IPS-18c (cell line): ENCODE data around the gene MEGF11.

Experiments
- H3K4me3 ChIP-seq: 2 replicates; pipeline ENCODE4 v1.7.0; 2013; ENCODE audit warnings: low read depth, mild to moderate bottlenecking, low read length, moderate library complexity; ENCODE audit not compliant: insufficient read depth
- H3K9me3 ChIP-seq: one replicate; pipeline ENCODE4 v1.6.1; 2013; ENCODE audit warnings: mild to moderate bottlenecking, low read length, moderate library complexity; ENCODE audit not compliant: control insufficient read depth, insufficient read depth

The MEGF11 gene

DNA sequence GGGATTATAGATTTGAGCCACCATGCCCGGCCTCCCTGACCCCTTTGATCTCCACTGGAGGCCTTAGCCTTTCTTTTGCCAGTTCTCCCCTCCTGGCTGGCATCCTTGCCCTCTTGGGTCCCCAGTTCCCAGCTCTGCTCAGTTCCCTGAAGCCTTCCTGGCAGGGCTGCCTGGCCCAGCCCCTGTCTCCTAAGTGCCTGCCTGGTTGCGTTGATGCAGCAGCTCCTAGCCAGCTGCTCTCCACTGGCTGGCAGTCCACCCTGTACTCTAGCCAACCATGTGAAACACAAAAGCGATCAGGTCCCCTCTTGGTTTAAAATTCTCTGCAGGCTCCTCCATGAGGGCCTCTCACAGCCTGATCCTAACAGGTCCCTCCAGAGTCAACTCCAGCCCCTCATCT is 199.6 kb downstream of the MEGF11 start:
- H3K4me3 ChIP-seq, result no peak overlapping the region
- no peaks in the 10 kb centered on the region for H3K9me3 ChIP-seq

DNA sequence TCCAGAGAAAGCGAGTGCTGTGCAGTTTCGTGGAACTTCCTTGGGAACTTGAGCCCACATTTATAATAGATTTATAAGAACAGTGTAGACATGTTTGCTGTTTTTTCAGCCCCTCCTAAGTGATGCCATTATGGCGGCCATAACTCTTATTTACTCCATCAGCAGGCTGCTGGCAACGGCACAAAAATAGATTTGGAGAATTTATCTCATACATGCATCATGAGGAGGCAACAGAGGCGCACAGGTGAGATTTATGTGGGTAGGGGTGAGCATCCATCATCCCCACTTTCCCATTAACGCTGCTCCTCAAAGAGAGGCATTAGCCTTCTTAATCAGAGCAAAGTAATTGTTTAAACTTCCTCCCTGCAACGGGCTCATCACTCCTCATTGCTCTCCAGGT is 201.7 kb downstream of the MEGF11 start:
- H3K9me3 ChIP-seq, result no peaks in the 10 kb centered on the region
- no peak overlapping the region for H3K4me3 ChIP-seq

DNA sequence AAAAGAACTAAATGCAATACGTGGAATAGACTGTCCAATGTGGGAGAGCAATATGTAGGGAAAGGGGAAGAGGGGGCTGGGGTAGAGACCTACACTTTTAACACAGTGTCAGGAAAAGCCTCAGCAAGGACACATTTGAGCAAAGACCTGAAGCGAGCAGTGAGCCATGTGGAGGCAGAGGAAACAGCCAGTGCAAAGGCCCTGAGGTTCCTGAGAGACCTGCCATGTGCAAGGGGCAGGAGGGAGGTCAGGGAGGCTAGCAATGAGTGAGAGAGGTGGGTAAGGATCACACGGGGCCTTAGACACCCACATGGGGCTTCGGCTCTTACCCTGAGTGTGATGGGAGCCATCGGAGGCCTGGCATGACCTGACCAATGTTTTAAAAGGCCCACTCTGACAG is 203.3 kb downstream of the MEGF11 start:
- H3K4me3 ChIP-seq, result no peak overlapping the region
- no peaks in the 10 kb centered on the region for H3K9me3 ChIP-seq

DNA sequence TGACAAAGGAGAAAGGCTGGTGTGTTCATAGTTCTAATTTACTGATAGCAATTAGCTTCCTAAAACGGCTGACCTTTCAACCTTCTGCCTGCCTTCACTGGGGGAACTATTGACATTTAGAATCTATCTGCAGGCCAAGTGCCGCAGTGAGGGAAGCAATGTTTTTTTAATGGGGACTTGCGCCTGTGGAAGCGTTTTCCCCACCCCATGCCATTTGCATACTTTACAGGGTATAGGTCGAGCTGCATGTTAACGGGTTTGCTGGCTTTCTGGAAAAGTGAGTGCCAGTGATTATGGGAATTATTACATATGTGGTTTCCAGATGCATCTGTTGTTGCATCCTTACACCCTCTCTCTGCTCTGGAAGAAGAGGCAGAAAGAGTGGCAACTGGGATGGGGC is 204.2 kb downstream of the MEGF11 start:
- Histone ChIP-seq H3K4me3 (no peak overlapping the region), H3K9me3 (no peaks in the 10 kb centered on the region)

DNA sequence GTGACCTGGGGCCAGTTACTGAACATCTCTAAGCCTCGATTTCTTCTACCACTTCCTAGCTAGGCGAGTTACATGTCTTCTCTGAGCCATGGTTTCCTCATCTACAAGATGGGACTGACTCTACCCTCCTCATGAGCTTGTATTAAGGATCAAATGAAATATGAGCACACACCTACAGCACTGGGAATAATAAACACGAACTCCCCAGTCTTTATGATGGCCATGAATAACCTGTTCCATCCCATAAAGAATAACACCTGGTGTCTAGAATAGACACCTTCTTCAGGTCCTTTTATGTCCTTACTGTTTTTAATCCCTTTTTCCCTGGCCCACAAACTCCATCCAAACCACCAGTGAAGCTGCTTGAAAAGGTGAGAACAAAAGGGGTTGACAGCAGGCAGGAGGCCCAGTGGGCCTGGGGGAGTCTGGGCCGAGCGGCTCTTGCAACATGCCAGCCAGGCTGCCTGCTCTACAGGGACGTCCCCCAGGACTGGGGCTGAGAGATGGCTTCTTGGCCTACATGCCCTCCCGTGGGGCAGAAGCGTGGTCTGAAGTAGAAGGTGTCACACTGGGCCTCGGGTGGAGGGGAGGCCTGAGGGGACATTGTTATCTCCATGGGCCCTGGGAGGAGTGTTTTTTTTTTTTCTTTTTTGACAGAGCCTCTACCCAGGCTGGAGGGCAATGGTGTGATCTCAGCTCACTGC is 206.1 kb downstream of the MEGF11 start:
- H3K4me3 ChIP-seq, result no peak overlapping the region
- no peaks in the 10 kb centered on the region for H3K9me3 ChIP-seq

DNA sequence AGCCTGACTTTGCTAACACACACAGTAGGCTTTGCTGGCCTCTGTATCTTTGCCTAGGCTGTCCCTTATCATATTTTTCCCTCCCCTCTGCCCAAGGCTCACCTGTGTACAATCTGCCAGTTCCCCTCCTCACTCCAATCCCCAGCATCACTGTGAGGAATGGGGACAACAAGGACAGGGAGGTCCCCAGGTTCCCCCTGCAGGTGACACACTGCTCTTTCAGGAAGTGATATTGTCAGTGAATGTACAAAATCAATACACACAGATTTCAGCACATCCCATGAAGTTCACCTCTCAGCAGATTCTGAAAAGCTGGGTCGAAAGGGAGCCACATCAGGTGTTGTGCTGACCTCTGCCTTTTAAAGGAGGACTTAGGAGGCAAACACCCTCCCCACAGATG is 206.8 kb downstream of the MEGF11 start:
- Histone ChIP-seq H3K4me3 (no peak overlapping the region), H3K9me3 (no peaks in the 10 kb centered on the region)

DNA sequence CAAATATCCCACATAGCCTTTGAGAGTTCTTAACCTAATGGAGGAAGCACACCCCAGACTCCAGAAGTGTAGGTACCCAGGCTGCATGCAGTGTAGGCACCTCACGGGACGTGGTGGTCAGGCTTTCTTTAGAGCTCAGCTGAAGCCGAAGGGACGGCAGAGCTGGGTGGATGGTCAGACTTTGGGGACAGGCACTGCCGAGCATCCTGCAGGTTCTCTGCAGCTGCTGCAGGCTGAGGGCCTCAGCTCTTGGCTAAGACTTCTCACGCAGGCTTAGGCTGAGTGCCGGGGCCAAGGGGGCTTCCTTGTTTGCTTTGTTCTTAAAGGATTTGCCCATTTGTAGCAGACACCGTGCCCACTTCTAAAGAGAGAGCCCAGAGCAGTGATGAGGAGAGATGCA is 207.2 kb downstream of the MEGF11 start:
- Histone ChIP-seq H3K4me3 (no peak overlapping the region), H3K9me3 (no peaks in the 10 kb centered on the region)

DNA sequence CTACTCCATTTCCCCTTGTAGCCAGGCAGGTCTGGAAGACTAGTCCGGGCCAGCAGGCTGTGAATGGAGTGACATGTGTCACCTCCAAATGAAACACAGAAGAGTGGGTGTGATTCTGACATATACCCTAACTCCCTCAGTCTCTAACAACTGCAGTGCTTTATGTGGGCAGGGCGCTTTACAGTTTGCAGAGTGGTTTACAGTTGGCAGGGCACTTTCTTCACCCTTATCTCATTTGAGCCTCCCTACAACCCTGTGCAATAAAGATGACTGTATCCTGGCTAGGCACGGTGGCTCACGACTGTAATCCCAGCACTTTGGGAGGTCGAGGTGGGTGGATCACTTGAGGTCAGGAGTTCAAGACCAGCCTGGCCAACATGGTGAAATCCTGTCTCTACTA is 208.0 kb downstream of the MEGF11 start:
- Histone ChIP-seq H3K4me3 (no peak overlapping the region), H3K9me3 (no peaks in the 10 kb centered on the region)

DNA sequence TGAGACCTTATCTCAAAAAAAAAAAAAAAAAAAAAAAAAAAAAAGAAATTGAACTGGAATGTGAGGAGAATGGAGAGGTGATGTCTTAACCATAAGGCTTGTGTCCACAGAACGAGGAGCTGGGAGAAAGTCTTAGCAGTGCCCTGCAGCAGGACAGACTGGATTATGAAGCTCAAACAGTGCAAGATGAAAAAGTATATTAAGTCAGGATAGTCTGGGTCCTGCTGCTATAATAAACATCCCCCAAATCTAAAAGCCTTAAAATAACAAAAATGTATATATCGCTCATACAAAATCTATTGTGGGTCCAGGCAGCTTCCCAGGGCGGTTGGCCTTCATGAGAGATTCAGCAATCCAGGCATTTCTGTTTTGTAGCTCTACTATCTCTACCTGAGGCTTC is 208.7 kb downstream of the MEGF11 start:
- Histone ChIP-seq H3K9me3 (no peaks in the 10 kb centered on the region), H3K4me3 (no peak overlapping the region)

DNA sequence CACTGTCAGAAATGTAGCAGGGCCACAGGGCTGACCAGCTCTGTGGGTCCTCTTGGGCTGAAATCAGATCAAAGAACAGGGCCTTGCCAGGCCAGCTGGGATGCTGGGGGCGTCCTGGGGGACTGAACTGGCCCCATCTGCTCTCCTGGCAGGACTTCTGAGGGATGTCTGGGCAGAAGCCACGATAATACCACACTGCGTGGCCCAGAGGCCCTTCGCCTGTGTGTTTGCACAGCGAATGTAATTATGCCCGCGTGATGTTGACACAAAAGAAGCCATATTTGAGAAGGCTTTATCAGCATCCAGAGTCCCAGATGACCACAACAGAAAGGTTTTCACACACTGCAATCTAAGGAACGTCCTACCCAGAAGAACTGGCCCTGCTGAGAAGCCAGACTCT is 210.3 kb downstream of the MEGF11 start:
- Histone ChIP-seq H3K4me3 (no peak overlapping the region), H3K9me3 (no peaks in the 10 kb centered on the region)

DNA sequence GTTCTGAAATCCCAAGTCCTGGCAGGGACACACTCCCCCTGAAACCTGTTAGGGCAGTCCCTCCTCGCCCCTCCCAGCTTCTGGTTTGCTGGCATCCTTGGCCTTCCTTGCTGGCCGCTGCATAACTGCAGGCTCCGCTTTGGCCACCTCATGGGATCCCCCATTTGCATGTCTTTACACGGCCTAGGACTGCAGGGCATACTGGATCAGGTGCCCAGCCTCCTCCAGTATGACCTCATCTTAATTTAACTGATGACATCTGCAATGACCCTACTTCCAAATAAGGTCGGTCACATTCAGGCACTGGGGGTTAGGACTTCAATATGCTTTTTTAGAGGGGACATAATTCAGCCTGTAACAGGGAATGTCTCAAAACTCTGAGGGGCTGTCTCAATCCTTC is 210.9 kb downstream of the MEGF11 start:
- no peaks in the 10 kb centered on the region for H3K9me3 ChIP-seq
- no peak overlapping the region for H3K4me3 ChIP-seq

DNA sequence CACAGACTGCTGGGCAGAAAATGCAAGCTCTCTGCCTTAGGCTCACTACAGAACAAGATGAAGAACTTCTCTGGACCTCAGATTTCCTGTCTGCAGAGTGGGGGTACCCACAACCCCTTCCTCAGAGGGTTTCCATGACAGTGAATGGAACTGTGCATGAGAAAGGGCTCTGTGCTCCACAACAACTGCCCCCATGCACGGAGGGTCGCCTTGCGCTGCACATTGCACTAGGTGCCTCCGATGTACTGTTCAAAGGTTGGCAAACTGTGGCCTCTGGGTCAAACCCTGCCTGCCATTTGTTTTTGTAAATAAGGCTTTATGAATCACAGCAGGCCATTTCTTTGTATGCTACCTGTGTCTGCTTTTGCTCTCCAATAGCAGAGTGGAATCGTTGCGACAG is 212.3 kb downstream of the MEGF11 start:
- H3K9me3 ChIP-seq, result no peaks in the 10 kb centered on the region
- H3K4me3 ChIP-seq, result no peak overlapping the region

DNA sequence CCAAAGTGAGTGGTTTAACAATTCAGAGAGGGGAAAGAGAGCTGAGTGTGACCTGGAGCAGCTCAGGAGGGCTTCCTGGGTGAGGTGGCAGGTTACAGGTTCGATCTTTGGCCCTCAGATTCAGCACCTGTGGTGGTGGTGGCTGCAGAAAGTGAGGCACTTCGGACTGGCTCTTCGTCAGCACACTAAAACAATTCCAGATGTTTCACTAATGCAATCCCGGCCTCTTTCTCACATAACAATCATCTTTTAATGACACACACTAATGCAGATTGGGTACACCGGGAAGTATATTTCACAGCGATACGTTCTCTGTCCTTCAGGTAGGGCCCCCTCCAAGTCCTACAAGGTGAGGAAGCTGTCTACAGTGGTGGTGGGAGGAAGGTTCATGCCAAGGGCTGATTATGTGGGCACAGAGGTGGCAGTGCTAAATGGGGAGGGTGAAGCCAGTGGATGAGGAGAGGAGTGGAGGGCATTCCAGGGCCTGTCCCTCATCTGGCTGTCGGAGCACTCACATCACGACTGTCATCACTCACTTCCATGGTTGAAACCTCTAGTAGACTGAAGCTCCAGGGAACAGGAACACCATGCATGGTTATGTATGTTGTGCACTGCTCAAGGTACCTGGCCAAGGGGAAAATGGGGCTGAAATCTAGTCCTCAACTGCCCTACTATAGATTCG is 213.2 kb downstream of the MEGF11 start:
- no peaks in the 10 kb centered on the region for H3K9me3 ChIP-seq
- H3K4me3 ChIP-seq, result peak overlapping the region; percentile 4; the same call in 1 of the 2 replicates

DNA sequence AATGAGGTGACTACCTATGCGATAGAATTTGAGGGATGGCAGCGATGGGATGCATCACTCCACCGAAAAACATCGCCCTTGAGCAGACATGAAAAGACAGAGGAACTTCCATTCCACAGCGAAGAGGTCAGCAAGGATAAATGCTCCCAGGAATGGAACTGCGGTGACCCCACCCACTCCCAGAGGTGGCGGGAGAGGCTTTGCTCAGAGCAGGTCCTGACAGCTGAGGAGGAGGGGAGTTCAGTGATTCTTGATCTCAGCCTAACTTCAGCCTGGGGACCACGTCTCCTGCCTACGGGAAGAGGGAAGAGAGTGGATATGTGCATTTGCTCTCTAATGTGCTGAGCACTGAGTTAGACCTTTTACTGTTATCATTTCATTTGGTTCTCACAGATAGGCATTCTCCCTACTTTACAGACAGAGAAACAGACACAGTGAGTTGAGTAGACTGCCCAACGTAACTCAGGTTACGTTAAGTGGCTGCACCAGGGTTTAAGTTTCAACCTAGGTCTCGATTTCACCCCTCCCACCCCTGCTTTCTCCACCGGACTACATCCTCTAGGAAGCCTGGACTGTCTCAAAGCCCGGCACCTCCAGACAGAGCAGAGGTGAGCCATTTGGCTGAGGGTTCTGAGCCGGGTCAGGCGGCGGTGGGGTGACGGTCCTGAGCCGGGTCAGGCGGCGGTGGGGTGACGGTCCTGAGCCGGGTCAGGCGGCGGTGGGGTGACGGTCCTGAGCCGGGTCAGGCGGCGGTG is 214.3 kb downstream of the MEGF11 start:
- Histone ChIP-seq H3K9me3 (no peaks in the 10 kb centered on the region), H3K4me3 (no peak overlapping the region)

DNA sequence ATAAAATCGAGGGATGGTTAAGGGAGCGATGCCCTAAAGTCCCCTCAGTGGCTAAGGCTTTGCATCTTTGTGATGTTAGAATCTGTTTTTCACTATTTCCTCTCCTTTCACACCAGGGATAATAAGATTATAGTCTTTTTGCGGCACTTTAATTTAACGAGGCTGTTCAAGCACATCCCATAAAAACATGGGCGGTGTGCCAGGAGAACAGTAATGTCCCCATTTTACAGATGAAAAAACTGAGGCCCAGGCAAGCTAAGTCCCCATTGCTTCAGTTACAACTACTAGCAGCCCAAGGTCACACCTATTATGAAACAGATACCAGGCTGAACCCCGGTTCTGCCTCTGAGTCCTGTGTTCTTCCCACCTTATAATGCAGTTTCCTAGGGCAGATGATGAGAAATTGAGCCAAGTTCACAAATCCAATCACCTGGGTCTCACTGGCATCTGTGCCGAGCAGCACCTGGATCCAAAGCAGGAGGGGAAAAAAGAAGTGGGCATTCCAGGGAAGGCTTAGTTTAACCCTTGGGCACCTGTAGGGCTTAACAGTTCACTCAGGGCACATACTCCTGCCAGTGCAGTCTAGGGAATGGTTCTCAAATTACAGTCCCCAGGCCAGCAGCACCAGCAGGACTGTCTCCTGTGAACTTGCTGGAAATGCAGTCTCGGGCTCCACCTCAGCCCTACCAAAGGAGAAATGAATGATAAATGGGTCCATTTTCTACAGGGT is 215.0 kb downstream of the MEGF11 start:
- H3K4me3 ChIP-seq, result no peak overlapping the region
- H3K9me3 ChIP-seq, result no peaks in the 10 kb centered on the region

DNA sequence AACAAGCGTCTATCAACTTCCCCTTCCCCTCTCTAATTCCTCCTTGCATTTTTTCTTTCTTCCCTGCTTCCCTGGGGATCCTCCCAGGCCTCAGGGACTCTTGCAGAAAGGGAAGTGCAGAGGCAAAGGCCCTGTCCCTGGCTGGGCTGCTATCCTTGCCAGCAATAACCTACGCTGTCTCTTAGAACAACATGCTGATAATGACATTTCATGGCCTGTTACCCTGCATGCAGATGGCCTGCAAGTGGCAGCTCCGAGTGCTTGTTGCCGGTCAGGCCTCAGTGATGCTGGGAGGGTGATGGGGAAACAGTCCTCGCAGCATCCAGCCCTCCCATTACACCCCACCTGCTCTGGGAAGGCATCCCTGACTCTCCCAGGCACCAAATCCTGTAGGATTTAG is 216.7 kb downstream of the MEGF11 start:
- H3K4me3 ChIP-seq, result no peak overlapping the region
- H3K9me3 ChIP-seq, result peaks cover 5% of the 10 kb centered on the region

DNA sequence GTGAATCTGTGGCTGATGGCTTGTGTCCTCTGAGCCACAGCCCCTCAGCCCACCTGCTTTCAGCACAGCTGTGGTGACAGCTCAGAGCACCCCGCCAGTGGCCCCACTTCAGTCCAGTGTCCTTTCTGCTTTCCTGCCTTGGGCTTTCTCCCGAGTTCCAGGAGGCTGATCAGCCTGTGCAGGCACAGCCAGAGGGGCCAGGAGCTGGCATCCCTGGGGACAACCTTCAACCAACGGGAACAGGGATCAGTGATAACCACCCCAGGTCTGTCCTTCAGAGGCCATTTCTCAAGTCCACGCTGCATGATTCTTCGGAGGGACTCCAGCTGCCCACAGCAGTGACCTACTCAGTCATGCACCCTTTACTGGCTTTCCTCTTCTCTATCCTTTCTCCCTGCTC is 217.6 kb downstream of the MEGF11 start:
- no peak overlapping the region for H3K4me3 ChIP-seq
- peaks cover 5% of the 10 kb centered on the region for H3K9me3 ChIP-seq

DNA sequence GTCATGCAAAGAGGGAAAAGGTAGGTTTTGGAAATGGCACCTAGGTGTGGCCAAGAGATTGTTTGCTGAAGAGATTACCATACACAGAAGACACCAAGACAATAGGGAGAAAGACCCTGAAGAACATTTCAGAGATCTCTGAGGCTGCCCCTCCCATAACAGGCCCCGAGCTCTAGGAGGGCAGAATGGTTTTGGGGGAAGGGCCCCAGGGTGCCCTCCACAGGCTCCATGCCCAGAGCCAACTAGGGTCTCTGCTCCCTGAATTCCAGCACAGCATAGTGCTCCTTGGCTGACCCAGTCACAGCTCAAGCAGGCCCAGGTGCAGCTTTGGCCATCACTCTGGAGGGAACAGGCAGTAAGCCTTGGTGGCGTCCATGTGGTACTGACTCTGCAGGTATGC is 220.4 kb downstream of the MEGF11 start:
- Histone ChIP-seq H3K4me3 (no peak overlapping the region), H3K9me3 (peaks cover 5% of the 10 kb centered on the region)
